ENCODE measurements around the gene CACFD1. TPM values are rescaled to one million over a fixed set of nuclear protein-coding genes. Genes with fewer than 3 reads are reported as not detected.

CACFD1 gene
- total and polyA plus RNA-seq, 9 of the 15 experiments (the other 6 are each of a cell fraction or from before 2014, with no cell fraction given) = 0.11 to 1.4 (median 1.1) TPM; not detected in 2

DNA sequence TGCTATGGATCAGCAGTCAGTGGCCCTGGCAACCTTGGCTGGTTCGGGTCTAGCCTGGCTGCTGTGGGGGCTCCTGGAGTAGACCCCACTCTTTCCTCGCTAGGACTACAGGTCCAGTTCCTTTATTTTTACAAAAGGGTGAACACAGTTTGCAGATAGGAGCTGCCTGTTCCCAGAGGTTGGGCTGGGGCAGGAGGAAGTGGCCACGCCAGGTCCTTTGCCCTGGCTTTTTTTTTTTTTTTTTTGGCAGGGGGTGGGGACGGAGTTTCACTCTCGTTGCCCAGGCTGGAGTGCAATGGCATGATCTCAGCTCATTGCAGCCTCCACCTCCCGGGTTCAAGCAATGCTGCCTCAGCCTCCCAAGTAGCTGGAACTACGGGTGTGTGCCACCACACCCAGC lies 11.2 kb downstream of the CACFD1 start (continued):
- TF ChIP-seq NBN (IDR thresholded peaks at IDR 0.05; ENCODE audit: low read depth) = no peak

DNA sequence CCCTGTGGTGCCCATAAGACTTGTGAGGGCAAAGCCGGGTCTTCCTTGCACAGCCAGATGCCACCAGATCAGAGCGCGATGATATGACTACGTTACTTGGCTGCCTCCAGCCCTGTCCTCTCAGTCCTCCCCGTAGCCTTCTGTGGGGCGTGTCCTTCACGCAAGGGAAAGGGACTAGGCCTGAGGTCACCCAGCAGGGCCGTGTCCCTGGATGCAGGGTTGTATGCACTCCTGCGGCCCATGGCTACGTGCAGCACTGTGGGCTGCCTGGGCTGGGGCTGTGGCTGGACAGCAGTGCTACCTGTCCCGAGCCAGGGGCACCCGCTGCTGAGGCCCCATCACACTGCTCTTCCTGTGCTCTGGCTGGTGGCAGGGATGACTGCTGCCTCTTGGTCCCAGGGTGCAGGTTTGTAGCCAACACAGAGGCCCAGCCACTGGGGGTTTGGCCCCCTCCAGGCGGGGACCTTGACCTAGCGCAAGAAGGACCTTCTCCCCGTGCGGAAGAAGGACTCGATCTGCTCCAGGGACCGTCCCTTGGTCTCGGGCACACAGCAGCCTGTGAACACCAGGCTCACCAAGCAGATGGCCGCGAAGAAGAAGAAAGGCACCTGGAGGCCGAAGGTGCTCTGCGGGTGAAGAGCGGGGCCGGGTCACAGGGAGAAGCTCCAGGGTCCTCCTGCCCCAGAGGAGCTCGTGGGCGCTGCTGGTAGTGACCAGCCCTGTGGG lies 11.9 kb downstream of the CACFD1 start:
- H2AFZ ChIP-seq (ENCODE audit: low read depth, low read length) = no peak overlapping the region
- TF ChIP-seq ZNF583 (CRISPR knock-in tag; IDR thresholded peaks at IDR 0.05) = no peak
- TF ChIP-seq SREBF2 (CRISPR knock-in tag; IDR thresholded peaks at IDR 0.05) = no peak
- TF ChIP-seq ZNF217 (CRISPR knock-in tag; IDR thresholded peaks at IDR 0.05) = no peak
- TF ChIP-seq SMARCC2 (IDR thresholded peaks at IDR 0.05; ENCODE audit: low read depth) = no peak
- no peak for TF ChIP-seq ZNF766 (CRISPR knock-in tag; conservative IDR thresholded peaks at IDR 0.05)
- no peak for TF ChIP-seq ZNF518B (CRISPR knock-in tag; IDR thresholded peaks at IDR 0.05)
- TF ChIP-seq, protein P1, sequence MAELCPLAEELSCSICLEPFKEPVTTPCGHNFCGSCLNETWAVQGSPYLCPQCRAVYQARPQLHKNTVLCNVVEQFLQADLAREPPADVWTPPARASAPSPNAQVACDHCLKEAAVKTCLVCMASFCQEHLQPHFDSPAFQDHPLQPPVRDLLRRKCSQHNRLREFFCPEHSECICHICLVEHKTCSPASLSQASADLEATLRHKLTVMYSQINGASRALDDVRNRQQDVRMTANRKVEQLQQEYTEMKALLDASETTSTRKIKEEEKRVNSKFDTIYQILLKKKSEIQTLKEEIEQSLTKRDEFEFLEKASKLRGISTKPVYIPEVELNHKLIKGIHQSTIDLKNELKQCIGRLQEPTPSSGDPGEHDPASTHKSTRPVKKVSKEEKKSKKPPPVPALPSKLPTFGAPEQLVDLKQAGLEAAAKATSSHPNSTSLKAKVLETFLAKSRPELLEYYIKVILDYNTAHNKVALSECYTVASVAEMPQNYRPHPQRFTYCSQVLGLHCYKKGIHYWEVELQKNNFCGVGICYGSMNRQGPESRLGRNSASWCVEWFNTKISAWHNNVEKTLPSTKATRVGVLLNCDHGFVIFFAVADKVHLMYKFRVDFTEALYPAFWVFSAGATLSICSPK (IDR thresholded peaks at IDR 0.05; ENCODE audit: borderline replicate concordance) = no peak
- TF ChIP-seq, protein P2, sequence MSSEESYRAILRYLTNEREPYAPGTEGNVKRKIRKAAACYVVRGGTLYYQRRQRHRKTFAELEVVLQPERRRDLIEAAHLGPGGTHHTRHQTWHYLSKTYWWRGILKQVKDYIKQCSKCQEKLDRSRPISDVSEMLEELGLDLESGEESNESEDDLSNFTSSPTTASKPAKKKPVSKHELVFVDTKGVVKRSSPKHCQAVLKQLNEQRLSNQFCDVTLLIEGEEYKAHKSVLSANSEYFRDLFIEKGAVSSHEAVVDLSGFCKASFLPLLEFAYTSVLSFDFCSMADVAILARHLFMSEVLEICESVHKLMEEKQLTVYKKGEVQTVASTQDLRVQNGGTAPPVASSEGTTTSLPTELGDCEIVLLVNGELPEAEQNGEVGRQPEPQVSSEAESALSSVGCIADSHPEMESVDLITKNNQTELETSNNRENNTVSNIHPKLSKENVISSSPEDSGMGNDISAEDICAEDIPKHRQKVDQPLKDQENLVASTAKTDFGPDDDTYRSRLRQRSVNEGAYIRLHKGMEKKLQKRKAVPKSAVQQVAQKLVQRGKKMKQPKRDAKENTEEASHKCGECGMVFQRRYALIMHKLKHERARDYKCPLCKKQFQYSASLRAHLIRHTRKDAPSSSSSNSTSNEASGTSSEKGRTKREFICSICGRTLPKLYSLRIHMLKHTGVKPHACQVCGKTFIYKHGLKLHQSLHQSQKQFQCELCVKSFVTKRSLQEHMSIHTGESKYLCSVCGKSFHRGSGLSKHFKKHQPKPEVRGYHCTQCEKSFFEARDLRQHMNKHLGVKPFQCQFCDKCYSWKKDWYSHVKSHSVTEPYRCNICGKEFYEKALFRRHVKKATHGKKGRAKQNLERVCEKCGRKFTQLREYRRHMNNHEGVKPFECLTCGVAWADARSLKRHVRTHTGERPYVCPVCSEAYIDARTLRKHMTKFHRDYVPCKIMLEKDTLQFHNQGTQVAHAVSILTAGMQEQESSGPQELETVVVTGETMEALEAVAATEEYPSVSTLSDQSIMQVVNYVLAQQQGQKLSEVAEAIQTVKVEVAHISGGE (CRISPR knock-in tag; IDR thresholded peaks at IDR 0.05) = no peak
- CTCF ChIA-PET (ENCODE audit: low intra/inter-chr PET ratio) = no interaction called here
- H3K27ac ChIP-seq (ENCODE audit: extremely low read depth, low read depth, low read length) = no peak overlapping the region
- H3K9ac ChIP-seq (ENCODE audit: insufficient read depth in 1 of 2, low read depth in 2 of 2, low read length in 2 of 2) = peak overlapping the region in 1 of 2 experiments; percentile 52; a peak in 2 of 4 replicates
- peak; percentile 47 for ATAC-seq
- POLR2A ChIA-PET = interaction anchor here (0.6 to 0.7 kb wide), 4 partner anchors 22 to 570 kb away, joined by 3 to 6 read pairs (median 4); no protein-coding TSS in a partner anchor
- no peak overlapping the region for H3K4me3 ChIP-seq
- peaks cover 5% of the 10 kb centered on the region; the same call in 1 of the 2 replicates for H4K20me1 ChIP-seq (replicated peaks; ENCODE audit: control insufficient read depth, insufficient read depth, low read length)
- 18% methylated on average over 24 of the region's 27 CpGs for WGBS (ENCODE audit: insufficient coverage, low coverage, missing lambda C conversion rate)
- H3K9me1 ChIP-seq (ENCODE audit: control insufficient read depth, insufficient read depth, low read length) = no peaks in the 10 kb centered on the region
- H3K4me1 ChIP-seq (replicated peaks in 1 of 2; ENCODE audit: control insufficient read depth in 2 of 2, insufficient read depth in 2 of 2, low read length in 2 of 2) = peaks cover 0 to 51% of the 10 kb centered on the region in 2 experiments; a peak in 2 of 5 replicates
- no peaks in the 10 kb centered on the region for H3K9me3 ChIP-seq (replicated peaks; ENCODE audit: control insufficient read depth, insufficient read depth, low read depth, low read length)
- H3K27me3 ChIP-seq (ENCODE audit: control insufficient read depth in 2 of 2, insufficient read depth in 2 of 2, low read length in 2 of 2) = peaks cover 3 to 65% of the 10 kb centered on the region in 2 experiments; a peak in 3 of 5 replicates
- intact Hi-C loops (cut with micrococcal nuclease) (no loop called here), in situ Hi-C loops (cut with MboI) (no loop called here)
- H3K79me2 ChIP-seq (ENCODE audit: control insufficient read depth, insufficient read depth, low read length) = no peaks in the 10 kb centered on the region
- H3K4me2 ChIP-seq (ENCODE audit: insufficient read depth, low read length) = no peak overlapping the region
- FAIRE-seq = no peak
- H3K36me3 ChIP-seq (ENCODE audit: control insufficient read depth, insufficient read depth, low read length) = no peaks in the 10 kb centered on the region
- no TSS peak for BruUV-seq (replicated peaks)
- no peak for DNase-seq (ENCODE audit: extremely low read depth in 1 of 4, low spot score in 3 of 4)
